ENCODE data around the gene NR4A1. TPM values are rescaled to one million over a fixed set of nuclear protein-coding genes. Genes with fewer than 3 reads are reported as not detected.
A peak's percentile ranks its signal among the peaks of the same experiment; 100 is the strongest.

Gene NR4A1
- total RNA-seq, result 3.4 and 5.5 TPM in 2 replicates
- polyA plus RNA-seq (2012), result 2.7 TPM

DNA sequence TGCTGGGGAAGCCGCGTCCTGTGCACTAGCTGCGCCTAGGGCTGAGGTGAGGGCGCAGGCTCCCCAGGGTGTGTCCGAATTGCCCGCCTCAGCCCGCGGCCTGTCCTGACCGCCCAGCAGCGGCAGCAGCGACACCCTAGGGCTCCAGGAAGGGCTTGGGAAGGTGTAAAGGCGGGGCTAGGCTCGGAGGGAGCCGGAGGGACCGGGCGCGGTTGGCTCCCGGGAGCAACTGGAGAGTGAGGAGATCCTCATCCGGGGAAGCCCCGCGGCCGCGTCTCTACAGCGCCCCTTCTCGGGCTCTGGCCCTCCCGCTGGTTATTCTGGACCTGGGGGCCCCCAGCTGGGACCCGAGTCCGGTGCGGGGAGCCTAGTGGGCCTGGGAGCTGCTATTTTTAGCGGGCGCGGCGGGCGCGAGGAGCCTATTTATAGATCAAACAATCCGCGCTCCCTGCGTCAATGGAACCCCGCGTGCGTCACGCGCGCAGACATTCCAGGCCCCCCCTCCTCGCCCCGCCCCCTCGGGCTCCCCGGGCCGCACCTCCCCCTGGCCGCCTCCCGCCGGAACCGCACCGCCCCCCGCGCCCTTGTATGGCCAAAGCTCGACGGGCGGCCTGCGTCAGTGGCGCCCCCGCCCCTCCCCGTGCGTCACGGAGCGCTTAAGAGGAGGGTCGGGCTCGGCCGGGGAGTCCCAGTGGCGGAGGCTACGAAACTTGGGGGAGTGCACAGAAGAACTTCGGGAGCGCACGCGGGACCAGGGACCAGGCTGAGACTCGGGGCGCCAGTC is at the start of gene NR4A1:
NR4A1 (plus strand) TSS at position 685 of the 784 bp plus-strand sequence. CDS start 2,887 bp downstream, outside the sequence.
- peak; percentile 93 for DNase-seq (ENCODE audit: low read depth)

DNA sequence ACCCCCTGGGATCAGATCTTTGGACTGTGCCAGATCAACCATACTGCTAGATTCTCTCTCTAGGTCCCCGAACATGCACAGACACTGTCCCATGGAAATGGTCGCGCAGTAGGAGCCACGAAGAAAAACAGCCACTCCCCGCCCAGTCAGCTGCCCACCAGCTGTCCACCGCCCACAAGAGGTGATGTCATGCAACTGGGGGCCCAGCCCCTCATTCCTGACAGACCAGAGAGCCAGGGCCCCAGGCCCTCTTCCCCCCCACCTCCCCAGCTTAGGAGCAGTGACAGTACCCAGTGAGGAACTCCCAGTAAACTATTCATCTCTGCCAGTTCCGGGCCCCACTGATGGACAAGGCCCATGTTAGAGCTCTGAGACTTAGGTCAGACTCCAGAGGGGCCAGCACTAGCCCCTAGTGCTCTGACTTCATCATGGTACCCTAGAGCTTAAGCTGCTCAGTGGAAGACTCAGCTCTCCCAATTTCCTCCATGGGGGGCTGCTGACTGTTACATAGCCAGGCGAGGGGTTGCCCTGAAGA is 48.2 kb upstream of the NR4A1 start:
- peak; percentile 88 for DNase-seq (ENCODE audit: low read depth)

DNA sequence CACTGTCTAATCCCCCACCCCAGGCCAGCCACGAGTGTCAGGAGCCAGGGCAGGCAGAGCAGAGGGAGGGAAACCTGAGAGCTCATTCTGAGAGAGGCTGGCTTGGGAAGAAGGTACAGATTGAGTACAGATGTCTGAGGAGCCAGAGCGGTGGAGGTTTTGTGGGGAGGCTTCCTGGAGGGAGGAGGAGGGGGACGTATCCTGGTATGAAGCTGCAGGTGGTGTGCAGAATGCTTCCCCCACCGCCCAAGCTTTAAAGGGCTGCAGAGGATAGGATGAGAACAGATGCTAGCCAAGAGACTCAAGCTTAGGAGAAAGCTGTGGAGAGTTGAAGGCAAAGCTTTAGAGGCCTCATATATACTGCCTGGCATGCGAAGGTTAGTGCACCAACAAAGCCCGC is 47.7 kb upstream of the NR4A1 start:
- no peak for DNase-seq (ENCODE audit: low read depth)

DNA sequence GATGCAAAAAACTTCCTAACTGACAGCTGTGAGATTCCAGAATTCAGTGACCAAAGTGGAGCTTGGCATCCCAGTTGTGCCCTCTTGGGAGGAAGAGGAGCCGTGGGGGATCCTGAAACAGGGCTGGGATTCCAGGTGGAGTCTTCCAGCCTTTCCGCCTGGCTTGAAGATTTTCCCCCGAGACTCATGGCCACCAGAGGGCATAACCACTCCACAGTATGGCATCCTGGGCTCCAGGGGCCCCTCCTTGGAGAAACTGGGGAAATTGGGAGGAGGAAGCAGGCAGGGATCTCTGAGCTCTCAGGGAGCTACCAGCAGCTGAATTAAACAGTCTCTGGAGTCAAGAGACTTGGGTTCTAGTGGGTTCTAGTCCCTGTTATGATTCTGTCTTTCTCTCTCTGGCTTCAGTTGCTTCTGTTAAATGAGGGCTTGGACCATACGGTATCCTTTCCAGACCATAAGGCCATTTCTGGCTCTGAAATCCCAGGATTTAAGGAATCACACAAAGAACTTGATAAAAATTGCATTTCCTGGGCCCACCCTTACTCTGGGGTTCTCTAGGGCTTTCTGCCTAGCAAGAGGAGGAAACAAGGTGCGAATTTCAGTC is 47.1 kb upstream of the NR4A1 start:
- DNase-seq (ENCODE audit: low read depth), result peak; percentile 83

DNA sequence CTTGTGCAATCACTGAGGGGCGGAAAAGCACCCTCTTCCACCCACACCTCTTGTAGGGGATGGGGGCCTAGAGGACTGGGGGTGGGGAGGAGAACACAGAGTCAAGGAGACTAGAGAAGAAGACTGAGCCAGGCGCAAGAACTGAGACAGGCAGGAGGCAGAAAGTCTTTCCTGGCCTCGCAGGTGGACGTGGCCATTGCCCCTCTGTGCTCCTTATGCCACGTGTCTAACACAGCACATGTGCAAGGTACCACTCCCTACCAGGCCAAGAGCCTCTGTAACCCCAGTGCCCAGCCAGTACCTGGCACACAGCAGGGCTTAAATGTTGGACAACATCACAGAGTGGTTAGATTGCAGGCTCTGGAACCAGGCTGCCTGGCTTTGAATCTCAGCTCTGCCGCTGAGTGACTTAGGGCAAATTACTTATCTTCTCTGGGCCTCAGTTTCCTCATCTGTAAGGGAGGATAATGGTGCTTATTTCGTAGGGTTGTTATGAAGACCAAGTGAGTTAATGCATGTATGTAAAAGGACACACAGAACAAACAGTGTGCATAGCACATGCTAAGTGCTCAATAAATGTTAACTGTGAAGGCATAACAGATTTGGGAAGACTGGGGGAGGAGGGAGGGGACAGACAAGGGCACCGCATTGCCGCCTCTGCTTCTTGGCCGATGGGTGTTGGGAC is 45.9 kb upstream of the NR4A1 start:
- no peak for DNase-seq (ENCODE audit: low read depth)

DNA sequence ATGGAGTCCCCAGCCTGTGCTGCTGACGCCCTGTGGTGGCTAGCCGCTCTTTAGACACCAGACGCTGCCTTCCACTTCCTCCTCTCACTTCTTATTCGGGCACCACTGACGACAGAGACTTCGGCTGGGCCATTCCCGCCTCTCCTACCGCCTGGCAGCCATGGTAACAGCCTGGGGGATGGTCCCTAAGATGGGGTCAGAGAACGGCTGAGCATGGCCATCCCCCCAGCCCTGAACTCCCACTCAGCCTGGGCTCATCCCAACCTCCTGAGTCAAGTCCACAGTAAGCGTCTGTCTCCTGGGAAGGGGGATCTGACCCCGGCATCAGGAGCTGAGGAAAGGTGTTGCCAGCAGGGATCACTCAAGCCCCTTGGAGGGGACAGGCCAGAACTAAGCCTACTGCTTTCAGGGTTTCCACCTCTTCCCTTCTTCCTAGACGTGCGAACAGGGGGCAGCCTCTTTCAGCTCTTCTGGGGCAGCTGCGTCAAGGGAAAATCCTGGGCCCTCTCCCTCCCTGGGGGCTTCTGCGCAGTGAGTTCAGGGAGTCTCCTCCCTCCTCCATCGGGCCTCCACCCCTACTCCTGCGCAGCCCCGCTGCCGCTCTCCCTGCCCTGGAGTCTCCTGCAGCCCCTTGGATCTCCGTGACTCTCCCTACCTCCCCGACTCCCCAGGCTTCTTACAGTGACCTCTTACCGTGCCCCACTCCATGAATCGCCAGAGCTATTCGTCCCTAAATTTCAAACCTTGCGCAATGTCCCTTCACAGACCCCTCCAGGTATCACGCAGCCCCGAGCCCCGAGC is 45.1 kb upstream of the NR4A1 start:
- no peak for DNase-seq (ENCODE audit: low read depth)

DNA sequence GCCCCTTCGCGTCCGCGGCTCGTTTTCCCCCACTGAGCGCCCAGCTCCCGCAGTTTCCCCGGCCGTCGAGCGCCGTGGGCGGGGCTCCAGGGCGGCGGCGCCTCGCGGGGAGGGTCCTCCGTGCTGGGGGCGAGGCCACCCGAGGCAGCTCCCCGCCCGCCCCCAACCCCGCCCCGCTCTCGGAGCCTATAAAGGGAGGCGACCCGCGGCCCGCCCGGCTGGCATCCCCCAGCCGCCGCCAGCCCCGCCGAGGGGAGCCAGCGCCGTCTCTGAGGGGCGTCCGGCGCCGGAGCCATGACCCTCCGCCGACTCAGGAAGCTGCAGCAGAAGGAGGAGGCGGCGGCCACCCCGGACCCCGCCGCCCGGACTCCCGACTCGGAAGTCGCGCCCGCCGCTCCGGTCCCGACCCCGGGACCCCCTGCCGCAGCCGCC is 44.5 kb upstream of the NR4A1 start, which contains the start of gene TAMALIN:
TAMALIN (plus strand) TSS at position 221 of the 432 bp plus-strand sequence; CDS start at position 295, 74 bp downstream.
- peak; percentile 62 for DNase-seq (ENCODE audit: low read depth)

DNA sequence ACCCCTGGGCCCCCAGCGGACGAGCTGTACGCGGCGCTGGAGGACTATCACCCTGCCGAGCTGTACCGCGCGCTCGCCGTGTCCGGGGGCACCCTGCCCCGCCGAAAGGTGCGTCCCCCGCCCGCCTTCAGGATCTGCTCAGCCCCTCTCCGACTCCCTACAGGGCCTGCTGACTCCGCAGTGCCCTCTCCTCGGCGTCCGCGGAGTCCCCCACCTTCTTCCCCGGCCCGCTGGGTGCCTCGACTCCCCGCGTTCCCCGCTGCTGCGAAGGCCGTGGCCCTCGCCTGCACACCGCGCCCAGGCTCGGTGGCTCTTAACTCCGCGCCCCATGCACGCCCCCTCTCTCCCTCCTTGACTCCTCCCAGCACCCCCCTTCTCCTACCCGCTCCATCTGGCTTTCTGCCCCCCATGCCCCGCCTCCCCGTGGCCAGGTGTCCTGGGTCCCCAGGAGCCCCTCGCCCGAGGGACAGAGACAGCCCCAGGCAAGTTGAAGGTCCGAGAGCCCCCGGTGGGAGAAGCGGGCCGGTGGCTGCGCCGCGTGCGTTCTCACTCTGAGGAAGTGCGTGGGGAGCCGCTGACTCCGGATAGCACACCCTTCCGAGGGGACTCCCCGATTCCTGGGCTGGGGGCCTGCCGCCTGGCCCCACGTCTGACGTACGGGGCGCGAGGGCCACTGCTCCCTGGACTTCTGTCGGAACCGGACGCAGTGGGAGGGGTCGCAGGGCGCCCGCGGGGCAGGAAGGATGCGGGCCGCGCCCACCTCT is 43.9 kb upstream of the NR4A1 start:
- no peak for DNase-seq (ENCODE audit: low read depth)

DNA sequence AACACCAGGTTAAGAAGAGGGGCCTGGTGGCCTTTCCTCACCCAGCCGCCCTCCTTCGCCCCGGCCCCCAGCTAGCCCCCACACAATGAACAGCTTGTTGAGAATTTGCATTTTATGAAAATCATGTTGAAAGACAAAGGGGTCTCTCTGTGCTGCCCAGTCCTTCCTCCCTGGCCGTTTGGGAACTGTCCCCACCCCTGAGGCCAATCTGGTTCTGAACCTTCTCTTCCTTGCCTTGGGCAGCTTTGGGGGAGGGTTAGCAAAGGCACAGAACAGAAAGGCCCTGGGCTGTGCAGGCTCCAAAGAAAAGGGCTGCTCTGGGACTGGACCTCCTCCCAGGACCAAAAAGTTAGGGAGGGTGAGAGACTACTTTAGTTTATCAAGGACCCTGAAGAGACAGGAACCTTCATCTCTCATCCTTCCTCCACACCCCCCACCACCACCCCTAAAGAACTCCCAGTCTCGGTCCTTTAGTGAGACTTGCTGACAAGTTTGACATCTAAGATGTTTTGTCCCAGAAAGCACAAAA is 43.2 kb upstream of the NR4A1 start:
- no peak for DNase-seq (ENCODE audit: low read depth)

DNA sequence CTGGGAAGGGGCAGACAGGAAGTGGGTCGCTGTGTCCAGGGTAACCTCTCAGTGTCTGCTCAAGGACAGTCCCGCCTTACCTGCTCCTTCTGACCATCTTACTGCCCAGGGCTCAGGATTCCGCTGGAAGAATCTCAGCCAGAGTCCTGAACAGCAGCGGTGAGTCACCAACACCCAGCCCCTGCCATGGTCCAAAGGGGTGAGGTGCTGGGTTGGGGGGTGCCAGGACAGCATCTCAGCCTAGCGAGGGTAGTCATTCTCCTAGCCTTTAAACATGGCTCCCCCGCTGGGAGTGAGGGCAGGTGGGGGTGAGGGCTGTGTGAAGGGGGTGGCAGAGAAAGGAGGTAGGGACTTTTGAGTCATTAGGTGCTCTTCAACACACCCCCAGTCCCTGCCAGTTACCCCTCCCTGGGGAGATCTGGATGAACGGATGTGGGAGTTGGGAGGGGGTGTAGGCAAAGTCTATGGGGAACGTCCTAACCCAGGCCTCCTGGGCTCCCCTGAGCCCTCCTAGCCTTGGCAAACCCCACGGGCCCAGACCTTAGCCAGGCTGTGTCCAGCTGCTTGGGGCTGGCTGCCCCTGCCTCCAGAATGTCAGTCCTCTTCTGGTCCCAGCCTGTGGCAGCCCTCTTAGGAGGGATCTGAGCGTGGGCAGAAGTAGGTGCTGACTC is 42.0 kb upstream of the NR4A1 start:
- peak; percentile 44 for DNase-seq (ENCODE audit: low read depth)

DNA sequence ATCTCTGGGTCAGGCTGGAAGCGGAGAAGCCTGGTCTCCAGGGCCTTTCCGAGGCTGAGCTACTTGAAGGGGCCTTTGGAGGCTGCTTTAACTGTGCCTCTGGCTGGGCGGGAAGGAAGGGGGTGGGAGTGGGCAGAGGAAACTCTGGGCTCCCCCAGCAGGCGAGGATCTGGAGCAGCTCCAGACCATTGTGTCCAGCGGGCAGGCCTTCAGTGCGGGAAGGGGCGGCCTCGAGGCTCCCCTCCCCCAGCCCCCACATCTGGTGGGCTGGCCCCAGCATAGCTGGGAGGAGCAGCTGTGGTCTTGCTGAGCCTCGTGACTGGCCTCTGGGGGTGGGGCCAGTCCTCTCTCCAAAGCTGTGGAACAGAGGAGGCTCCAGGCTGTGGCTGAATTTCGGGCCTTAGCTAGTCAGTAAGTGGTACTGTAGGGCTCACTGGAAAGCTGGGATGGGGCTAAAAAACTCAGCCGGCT is 41.1 kb upstream of the NR4A1 start:
- peak; percentile 93 for DNase-seq (ENCODE audit: low read depth)

DNA sequence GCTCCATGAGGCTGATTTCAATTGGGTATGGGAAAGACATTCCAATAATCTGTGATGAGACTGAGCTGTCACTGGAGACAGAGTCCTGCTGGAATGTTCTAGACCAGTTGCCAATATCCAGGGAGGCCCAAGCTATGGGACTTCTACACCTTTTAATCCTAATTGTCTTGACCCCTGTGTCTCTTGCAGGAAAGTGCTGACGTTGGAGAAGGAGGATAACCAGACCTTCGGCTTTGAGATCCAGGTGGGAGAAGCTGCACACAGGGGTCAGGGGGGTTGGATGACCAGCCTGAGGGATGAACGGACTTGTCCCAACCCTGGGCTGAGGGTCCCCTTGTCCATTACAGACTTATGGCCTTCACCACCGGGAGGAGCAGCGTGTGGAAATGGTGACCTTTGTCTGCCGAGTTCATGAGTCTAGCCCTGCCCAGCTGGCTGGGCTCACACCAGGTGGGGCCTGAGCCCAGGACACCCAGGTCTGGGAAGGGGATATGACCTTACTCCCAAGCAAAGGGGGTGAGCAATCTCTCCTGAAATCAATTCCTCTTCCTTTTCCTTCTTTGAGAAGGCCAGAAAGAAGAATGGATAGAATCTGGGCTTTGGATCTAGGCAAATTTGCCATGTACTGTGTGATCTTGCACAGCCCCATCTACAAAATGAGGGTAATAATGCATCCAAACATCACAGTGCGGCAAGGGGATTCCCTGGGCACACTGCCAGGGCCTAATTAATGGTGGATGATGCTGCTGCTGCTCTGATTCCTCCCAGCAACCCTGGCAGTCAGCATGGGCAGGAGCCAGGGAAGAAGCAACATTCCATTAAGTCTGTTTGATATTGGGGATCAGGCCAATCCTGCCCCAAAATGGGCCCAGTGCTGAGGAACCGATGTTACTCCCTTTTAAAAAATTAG is 40.3 kb upstream of the NR4A1 start:
- DNase-seq (ENCODE audit: low read depth), result no peak

DNA sequence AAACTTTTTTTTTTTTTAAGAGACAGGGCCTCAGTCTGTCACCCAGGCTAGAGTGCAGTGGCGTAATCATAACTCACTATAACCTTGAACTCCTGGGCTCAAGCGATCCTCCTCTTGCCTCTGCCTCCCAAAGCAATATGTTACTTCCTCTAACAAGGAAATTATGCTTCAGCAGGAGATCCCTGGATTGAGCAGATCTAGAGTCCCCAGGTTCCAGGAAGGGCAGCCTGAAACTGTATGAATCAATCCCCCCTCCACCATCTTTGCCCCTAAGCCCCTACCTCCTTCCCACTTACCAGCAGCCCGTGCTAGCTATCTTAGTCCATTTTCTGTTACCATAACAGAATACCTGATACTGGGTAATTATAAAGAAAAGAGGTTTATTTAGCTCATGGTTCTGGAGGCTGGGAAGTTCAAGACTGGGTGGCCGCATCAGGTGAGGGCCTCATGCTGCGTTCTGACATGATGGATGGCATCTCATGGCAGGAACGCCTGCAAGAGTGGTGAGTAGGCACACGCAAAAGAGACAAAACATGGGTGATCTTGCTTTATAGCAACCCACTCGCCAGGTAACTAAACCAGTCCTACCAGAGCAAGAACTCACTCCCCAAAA is 39.5 kb upstream of the NR4A1 start:
- no peak for DNase-seq (ENCODE audit: low read depth)

DNA sequence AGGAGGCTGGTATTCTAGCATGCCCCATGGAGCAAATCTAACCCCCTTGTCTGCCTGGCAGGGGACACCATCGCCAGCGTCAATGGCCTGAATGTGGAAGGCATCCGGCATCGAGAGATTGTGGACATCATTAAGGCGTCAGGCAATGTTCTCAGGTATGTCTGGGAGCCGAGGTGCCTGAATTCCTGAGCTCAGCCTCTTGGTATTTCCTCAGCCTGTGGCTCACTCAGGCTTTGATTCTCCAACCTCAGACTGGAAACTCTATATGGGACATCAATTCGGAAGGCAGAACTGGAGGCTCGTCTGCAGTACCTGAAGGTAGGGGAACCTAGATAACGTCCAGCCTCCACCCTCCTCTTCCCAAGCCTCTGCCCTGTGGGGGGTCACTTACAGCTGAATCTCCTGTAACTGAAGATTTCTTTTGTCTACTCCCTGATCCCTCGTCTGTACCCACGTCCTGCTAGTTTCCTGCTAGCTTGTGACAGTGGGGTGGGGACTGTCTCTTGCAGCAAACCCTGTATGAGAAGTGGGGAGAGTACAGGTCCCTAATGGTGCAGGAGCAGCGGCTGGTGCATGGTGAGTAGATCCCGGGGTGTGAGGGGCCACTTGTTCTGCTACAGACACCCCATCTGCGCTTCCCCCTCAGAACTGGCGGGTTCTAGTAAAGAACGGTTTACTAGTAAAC is 37.5 kb upstream of the NR4A1 start:
- no peak for DNase-seq (ENCODE audit: low read depth)

DNA sequence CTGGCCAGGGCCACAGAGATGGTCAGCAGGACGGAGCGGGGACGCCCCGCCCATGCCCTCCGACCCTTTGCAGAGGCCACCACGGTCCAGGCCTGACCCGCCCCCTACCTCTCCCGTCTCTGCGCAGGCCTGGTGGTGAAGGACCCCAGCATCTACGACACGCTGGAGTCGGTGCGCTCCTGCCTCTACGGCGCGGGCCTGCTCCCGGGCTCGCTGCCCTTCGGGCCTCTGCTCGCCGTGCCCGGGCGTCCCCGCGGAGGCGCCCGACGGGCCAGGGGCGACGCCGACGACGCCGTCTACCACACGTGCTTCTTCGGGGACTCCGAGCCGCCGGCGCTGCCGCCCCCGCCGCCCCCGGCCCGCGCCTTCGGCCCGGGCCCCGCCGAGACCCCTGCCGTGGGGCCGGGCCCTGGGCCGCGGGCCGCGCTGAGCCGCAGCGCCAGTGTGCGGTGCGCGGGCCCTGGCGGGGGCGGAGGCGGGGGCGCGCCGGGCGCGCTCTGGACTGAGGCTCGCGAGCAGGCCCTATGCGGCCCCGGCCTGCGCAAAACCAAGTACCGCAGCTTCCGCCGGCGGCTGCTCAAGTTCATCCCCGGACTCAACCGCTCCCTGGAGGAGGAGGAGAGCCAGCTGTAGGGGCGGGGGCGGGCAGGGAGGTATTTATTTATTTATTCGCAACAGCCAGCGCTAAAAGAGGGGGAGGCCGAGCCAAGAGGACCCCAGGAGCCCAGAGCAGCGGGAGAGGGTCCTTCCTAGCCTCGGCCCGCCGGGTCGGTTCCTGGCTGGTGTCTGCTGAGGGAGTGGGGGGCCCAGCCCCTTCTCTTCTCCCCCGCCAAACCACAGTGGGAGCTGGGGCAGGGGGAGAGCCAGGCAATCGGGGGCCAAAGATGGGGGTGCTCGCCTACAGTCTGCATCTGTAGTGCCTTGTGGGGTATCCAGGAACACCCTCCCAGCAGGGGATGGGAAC is 36.4 kb upstream of the NR4A1 start:
- DNase-seq (ENCODE audit: low read depth), result no peak

DNA sequence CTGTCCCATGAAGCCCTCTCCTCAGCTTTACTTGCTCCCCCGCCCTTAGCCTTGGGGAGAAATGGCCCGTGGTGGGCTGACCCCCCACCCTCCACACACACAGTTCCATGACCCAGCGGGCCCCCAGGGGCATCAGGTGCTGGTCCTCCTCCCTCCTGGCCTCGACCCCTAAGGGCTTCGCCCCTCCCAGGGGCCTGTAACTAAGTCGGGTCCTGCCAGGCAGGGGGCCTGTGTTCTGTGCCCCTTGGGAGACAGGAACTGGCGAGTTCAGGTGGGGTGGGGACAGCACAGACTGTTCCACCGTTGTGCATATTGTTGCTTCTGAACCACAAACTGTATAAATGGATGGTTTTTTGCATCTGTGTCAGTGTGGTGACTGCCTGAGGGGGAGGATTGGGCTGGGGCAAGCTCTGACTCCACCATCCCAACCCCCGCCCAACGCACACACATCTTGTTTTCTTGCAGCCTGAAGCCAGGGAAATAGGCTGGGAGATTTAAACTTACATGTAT is 35.7 kb upstream of the NR4A1 start:
- no peak for DNase-seq (ENCODE audit: low read depth)
